ENCODE results near the gene CCDC174. TPM values are rescaled to one million over a fixed set of nuclear protein-coding genes. Genes with fewer than 3 reads are reported as not detected.

Gene CCDC174
- total and polyA plus RNA-seq, 2 donors (not counting 3 experiments of a cell fraction or from before 2014, with no cell fraction given) = 4.7 to 16.6 TPM

GRCh38 chr3:14699643-14700042 lies 48.1 kb downstream of the CCDC174 start:
- no peak for TF ChIP-seq MYC (IDR thresholded peaks at IDR 0.05; ENCODE audit: low read depth, low read length)
- no peak for TF ChIP-seq CTCF (IDR thresholded peaks at IDR 0.05; ENCODE audit: extremely low read depth in 1 of 2, insufficient read depth in 1 of 2, low read depth in 1 of 2, low read length in 2 of 2)
- TF ChIP-seq EZH2 (IDR thresholded peaks at IDR 0.05; ENCODE audit: borderline replicate concordance, low read depth, low read length, severe bottlenecking) = no peak
- no peak for TF ChIP-seq JUN (IDR thresholded peaks at IDR 0.05; ENCODE audit: borderline replicate concordance, insufficient read depth, insufficient read length, low read depth)
- no peak for TF ChIP-seq POLR2AphosphoS5 (IDR thresholded peaks at IDR 0.05; ENCODE audit: insufficient read depth, low read depth, low read length)
- no peak for TF ChIP-seq GATA2 (IDR thresholded peaks at IDR 0.05; ENCODE audit: insufficient read depth, insufficient read length, low read depth, low read length)
- no peak for TF ChIP-seq POLR2A (IDR thresholded peaks at IDR 0.05; ENCODE audit: low read depth, low read length)
- no peak for TF ChIP-seq FOS (IDR thresholded peaks at IDR 0.05; ENCODE audit: borderline replicate concordance, insufficient read depth, low read length)
- no peak for TF ChIP-seq MAX (IDR thresholded peaks at IDR 0.05; ENCODE audit: insufficient read depth, insufficient read length)
- H3K9me1 ChIP-seq (replicated peaks; ENCODE audit: control insufficient read depth, extremely low read depth, insufficient read depth, low read length) = no peaks in the 10 kb centered on the region
- H4K20me1 ChIP-seq (replicated peaks; ENCODE audit: control insufficient read depth, extremely low read depth, insufficient read depth, low read length) = no peaks in the 10 kb centered on the region
- FAIRE-seq (no peak), DNase-seq (ENCODE audit: low read depth, low spot score) (no peak)
- no peaks in the 10 kb centered on the region for H3K79me2 ChIP-seq (ENCODE audit: control insufficient read depth, insufficient read depth, low read length)
- H3K4me3 ChIP-seq (replicated peaks in 1 of 3; ENCODE audit: insufficient read depth in 1 of 3, low read depth in 1 of 3, low read length in 3 of 3) = no peak overlapping the region
- H3K9ac ChIP-seq (replicated peaks; ENCODE audit: extremely low read depth, insufficient read depth, low read length) = no peak overlapping the region
- no peaks in the 10 kb centered on the region for H3K36me3 ChIP-seq (ENCODE audit: control insufficient read depth in 2 of 2, extremely low read depth in 1 of 2, insufficient read depth in 2 of 2, low read length in 2 of 2)
- H2AFZ ChIP-seq (ENCODE audit: low read depth, low read length) = no peak overlapping the region
- dilution Hi-C loops (cut with MboI; ENCODE audit: extremely low pct_ligation_motif_present, low sequenced_read_pairs) = no loop called here
- ChIA-PET CTCF (interaction anchor here (1.5 kb wide), 1 partner anchor 81 kb away, joined by 4 read pairs; no protein-coding TSS in a partner anchor), POLR2A (no interaction called here)
- H3K27me3 ChIP-seq (ENCODE audit: control insufficient read depth in 2 of 2, insufficient read depth in 2 of 2, low read length in 2 of 2) = no peaks in the 10 kb centered on the region
- no peaks in the 10 kb centered on the region for H3K4me1 ChIP-seq (ENCODE audit: control insufficient read depth, extremely low read depth, insufficient read depth, low read length)
- intact Hi-C loops (cut with micrococcal nuclease) = no loop called here
- H3K27ac ChIP-seq (ENCODE audit: insufficient read depth, low read depth, low read length) = no peak overlapping the region
- no TSS peak for BruUV-seq (replicated peaks)
- no peak overlapping the region for H3K4me2 ChIP-seq (ENCODE audit: insufficient read depth, low read length)
- H3K9me3 ChIP-seq (replicated peaks; ENCODE audit: control insufficient read depth, insufficient read depth, low read length) = no peaks in the 10 kb centered on the region

All from endothelial cell of umbilical vein (primary cell).